Smooth muscle cell (in vitro differentiated cells): Measurements from ENCODE around the gene TM6SF1. TPM values are rescaled to one million over a fixed set of nuclear protein-coding genes. Genes with fewer than 3 reads are reported as not detected.

Experiments used
- DNase-seq: peaks from one replicate; lab custom pipeline; 2025; ENCODE audit not compliant: unreplicated experiment; lab: John Stamatoyannopoulos, UW
- H2AFZ ChIP-seq: fragments of 200-600 bp; sonication (generic); 2 replicates; pipeline ENCODE4 v1.6.0; 2016; ENCODE audit warnings: antibody characterized with exemption, low read depth, mild to moderate bottlenecking
- H3F3A ChIP-seq: fragments of 200-600 bp; sonication (generic); 2 replicates; pipeline ENCODE4 v1.6.0; 2017; ENCODE audit warnings: antibody characterized with exemption, low read depth
- H3K27ac ChIP-seq: fragments of 200-600 bp; sonication (generic); 2 replicates; pipeline ENCODE4 v1.5.1; 2016; ENCODE audit warnings: low read depth, mild to moderate bottlenecking
- H3K27me3 ChIP-seq: fragments of 200-600 bp; sonication (generic); 2 replicates; pipeline ENCODE4 v1.6.1; 2016; ENCODE audit warnings: low read depth, mild to moderate bottlenecking
- H3K36me3 ChIP-seq: fragments of 200-600 bp; sonication (generic); 2 replicates; pipeline ENCODE4 v1.5.1; 2016; ENCODE audit warnings: low read depth
- H3K4me1 ChIP-seq: fragments of 200-600 bp; sonication (generic); 2 replicates; pipeline ENCODE4 v1.5.1; 2016; ENCODE audit warnings: low read depth
- H3K4me2 ChIP-seq: fragments of 200-600 bp; sonication (generic); 2 replicates; pipeline ENCODE4 v1.6.0; 2016; ENCODE audit warnings: mild to moderate bottlenecking
- H3K4me3 ChIP-seq: fragments of 200-600 bp; sonication (generic); 2 replicates; pipeline ENCODE4 v1.5.1; 2016; ENCODE audit warnings: mild to moderate bottlenecking
- H3K79me2 ChIP-seq: fragments of 200-600 bp; sonication (generic); 2 replicates; pipeline ENCODE4 v1.6.0; 2016; ENCODE audit warnings: low read depth, mild to moderate bottlenecking
- H3K9ac ChIP-seq: fragments of 200-600 bp; sonication (generic); 2 replicates; pipeline ENCODE4 v1.6.0; 2016; ENCODE audit warnings: low read depth
- H3K9me3 ChIP-seq: fragments of 200-600 bp; sonication (generic); replicated peaks from 2 replicates; pipeline ENCODE4 v1.5.1; 2016; ENCODE audit warnings: low read depth
- H4K20me1 ChIP-seq: fragments of 200-600 bp; sonication (generic); 2 replicates; pipeline ENCODE4 v1.6.0; 2016; ENCODE audit warnings: low read depth
- WGBS: methylation state at CpG from one replicate; pipeline ENCODE4 v1.1.7; 2016; ENCODE audit warnings: low lambda C conversion rate; 5-methylcytosine and 5-hydroxymethylcytosine counted together
- polyA plus RNA-seq: library from polyadenylated mRNA; unstranded; fragments of >200 nt; fragmentation: Nextera tagmentation; extraction: Ambion mirVana; gene quantifications from 2 replicates; pipeline ENCODE4 v1.2.1, GENCODE V29; 2016
- total RNA-seq: library from RNA; depleted of rRNA; stranded (reverse); fragments of >200 nt; gene quantifications from 2 replicates; pipeline ENCODE4 v1.2.3, GENCODE V29; 2014
- TF ChIP-seq, protein P1 (sequence below): fragments of 200-600 bp; sonication (generic); IDR thresholded peaks from 2 replicates; pipeline ENCODE4 v1.5.1; 2017; ENCODE audit warnings: borderline replicate concordance, mild to moderate bottlenecking, antibody characterized with exemption; ENCODE audit not compliant: insufficient read depth, poor library complexity, severe bottlenecking

The TM6SF1 gene
- total and polyA plus RNA-seq, 2 experiments from 2014 or later: 1.5 TPM; not detected in 1

DNA sequence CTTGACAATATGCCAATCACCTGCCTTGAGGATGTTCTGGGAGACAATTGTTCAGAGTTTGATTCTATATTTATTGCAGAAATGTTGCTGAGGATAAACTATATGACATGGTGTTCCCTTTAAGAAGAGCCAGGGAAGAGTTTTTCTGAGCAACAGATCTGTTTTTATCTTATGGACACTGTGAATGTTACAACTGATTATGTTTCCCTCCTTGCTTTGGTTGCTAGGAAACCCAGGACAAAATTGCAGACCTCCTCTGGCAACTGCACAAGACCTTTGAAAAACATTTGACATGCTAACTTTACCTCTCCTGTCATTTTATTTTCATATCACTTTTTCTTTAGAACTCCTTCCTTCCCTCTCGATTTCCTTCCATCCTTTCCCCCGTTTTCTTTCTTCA is 8.2 kb upstream of the TM6SF1 start:
- peaks cover 93% of the 10 kb centered on the region for H3K27me3 ChIP-seq
- no peaks in the 10 kb centered on the region for H3K9me3 ChIP-seq
- DNase-seq: no peak
- H3K4me3 ChIP-seq: no peak overlapping the region
- H3K4me1 ChIP-seq: no peaks in the 10 kb centered on the region
- H3F3A ChIP-seq: no peaks in the 10 kb centered on the region
- no peak overlapping the region for H2AFZ ChIP-seq
- WGBS: 87% methylated on average over 2 of the region's 2 CpGs
- H3K79me2 ChIP-seq: no peaks in the 10 kb centered on the region
- H3K36me3 ChIP-seq: no peaks in the 10 kb centered on the region
- H4K20me1 ChIP-seq: no peaks in the 10 kb centered on the region
- H3K9ac ChIP-seq: no peak overlapping the region
- no peak overlapping the region for H3K27ac ChIP-seq
- TF ChIP-seq, protein P1, sequence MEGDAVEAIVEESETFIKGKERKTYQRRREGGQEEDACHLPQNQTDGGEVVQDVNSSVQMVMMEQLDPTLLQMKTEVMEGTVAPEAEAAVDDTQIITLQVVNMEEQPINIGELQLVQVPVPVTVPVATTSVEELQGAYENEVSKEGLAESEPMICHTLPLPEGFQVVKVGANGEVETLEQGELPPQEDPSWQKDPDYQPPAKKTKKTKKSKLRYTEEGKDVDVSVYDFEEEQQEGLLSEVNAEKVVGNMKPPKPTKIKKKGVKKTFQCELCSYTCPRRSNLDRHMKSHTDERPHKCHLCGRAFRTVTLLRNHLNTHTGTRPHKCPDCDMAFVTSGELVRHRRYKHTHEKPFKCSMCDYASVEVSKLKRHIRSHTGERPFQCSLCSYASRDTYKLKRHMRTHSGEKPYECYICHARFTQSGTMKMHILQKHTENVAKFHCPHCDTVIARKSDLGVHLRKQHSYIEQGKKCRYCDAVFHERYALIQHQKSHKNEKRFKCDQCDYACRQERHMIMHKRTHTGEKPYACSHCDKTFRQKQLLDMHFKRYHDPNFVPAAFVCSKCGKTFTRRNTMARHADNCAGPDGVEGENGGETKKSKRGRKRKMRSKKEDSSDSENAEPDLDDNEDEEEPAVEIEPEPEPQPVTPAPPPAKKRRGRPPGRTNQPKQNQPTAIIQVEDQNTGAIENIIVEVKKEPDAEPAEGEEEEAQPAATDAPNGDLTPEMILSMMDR: no peak
- no peak overlapping the region for H3K4me2 ChIP-seq

DNA sequence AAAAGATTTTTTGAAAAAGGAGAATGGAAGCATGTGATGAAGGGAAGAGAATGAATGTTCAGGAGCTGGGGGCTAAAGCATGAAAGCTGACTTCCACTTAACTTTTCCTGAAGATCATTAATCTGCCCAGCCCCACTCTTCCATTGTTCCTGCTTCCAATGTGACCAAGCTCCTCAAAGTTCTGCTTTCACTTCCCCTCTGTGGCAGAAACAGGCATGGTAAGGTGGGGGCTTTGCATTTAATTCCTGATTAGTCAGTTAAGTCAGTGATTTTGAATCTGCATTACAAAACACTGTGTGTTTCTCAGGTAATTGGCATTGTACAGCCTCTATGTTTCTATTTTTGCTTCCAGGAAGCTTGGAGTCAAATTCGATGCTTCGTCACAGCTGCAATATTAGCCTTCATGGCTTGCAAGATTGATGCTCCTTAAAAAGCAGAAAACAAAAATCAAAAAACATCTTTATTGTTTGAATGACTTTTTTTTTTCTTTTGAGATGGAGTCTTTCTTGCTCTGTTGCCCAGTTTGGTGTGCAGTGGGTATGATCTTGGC is 7.3 kb upstream of the TM6SF1 start:
- Histone ChIP-seq H3K4me3 (no peak overlapping the region), H3K27ac (no peak overlapping the region), H4K20me1 (no peaks in the 10 kb centered on the region), H3K9me3 (no peaks in the 10 kb centered on the region), H3K9ac (no peak overlapping the region), H3K4me1 (no peaks in the 10 kb centered on the region), H3K36me3 (no peaks in the 10 kb centered on the region), H3K4me2 (no peak overlapping the region), H3K79me2 (no peaks in the 10 kb centered on the region), H3F3A (no peaks in the 10 kb centered on the region), H2AFZ (no peak overlapping the region), H3K27me3 (peaks cover 90% of the 10 kb centered on the region)
- DNase-seq: no peak
- WGBS: 88% methylated on average over 2 of the region's 2 CpGs
- TF ChIP-seq, protein P1: no peak

DNA sequence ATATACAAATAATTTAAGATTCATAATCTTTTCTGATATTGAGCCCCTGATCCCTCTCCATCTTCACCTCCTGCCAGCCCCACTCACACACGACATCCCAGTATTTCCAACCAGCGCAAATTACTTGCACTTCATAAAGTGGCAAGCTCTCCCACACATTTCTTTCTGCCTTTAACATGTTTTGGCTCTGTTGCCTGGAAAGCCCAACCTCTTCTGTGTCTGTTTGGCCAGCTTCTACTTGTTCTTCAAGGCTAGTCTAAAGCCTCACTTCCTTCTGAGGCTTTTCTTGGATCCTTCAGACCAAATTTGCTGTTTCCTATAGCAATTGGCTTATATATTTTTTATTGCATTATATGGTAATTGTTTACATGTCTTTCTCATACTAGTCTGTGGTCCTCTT is 5.1 kb upstream of the TM6SF1 start:
- Histone ChIP-seq H3K36me3 (no peaks in the 10 kb centered on the region), H3K9ac (no peak overlapping the region), H3K27ac (no peak overlapping the region), H3F3A (no peaks in the 10 kb centered on the region), H2AFZ (no peak overlapping the region), H3K79me2 (no peaks in the 10 kb centered on the region), H4K20me1 (no peaks in the 10 kb centered on the region), H3K9me3 (no peaks in the 10 kb centered on the region), H3K4me3 (no peak overlapping the region), H3K4me1 (no peaks in the 10 kb centered on the region), H3K27me3 (peaks cover 88% of the 10 kb centered on the region), H3K4me2 (no peak overlapping the region)
- TF ChIP-seq, protein P1: no peak
- 88% methylated on average over 2 of the region's 2 CpGs for whole genome bisulfite sequencing
- DNase-seq: no peak

DNA sequence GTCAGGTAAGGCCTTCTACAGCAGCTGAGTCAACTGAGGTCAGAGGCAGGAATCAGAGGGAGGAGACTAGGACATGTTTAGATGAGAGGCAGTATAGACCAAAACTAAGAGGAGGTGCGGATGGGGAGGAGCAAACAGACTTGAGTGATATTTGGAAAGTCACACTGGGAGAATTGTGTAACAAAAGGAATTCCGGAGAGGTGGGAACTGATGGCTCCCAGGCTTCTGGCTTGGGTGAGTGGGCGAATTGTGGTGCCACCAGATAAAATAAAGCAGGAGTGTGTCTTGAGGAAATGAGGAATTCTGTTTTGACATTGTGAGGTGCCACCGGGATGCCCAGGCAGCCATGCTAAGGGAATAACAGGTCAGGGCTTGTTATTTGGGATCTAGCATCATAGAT is 3.3 kb upstream of the TM6SF1 start:
- Histone ChIP-seq H3K27me3 (peaks cover 88% of the 10 kb centered on the region), H4K20me1 (no peaks in the 10 kb centered on the region), H3K4me1 (peaks cover 4% of the 10 kb centered on the region), H3K36me3 (no peaks in the 10 kb centered on the region), H2AFZ (no peak overlapping the region), H3K4me3 (no peak overlapping the region), H3K9ac (no peak overlapping the region), H3K27ac (no peak overlapping the region), H3K9me3 (no peaks in the 10 kb centered on the region), H3F3A (no peaks in the 10 kb centered on the region), H3K4me2 (no peak overlapping the region), H3K79me2 (no peaks in the 10 kb centered on the region)
- no peak for DNase-seq
- 90% methylated on average over 4 of the region's 4 CpGs for WGBS
- TF ChIP-seq, protein P1: no peak
